Measurements from ENCODE around the gene ZNF358.

Gene ZNF358

DNA sequence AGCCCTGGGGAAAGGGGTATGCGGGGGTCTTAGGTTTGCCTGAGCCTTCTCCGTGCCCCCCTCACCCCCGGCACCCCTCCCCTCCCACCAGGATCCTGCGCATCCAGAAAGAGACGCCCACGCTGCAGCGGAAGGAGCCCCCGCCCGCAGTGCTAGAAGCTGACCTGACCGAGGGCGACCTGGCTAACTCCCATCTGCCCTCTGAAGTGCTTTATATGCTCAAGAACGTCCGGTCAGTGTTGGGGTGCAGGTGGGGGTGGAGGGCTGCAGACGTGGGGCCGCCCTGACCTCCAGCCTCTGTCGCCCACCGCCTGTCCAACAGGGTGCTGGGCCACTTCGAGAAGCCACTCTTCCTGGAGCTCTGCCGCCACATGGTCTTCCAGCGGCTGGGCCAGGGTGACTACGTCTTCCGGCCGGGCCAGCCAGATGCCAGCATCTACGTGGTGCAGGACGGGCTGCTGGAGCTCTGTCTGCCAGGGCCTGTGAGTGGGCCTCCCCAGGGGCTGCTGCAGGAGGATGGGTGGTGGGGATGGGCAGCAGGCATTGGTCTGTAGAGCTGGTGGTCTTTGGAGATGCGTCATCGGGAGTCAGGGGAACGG, 24.0 kb downstream of the ZNF358 start:
- no peak for DNase-seq

DNA sequence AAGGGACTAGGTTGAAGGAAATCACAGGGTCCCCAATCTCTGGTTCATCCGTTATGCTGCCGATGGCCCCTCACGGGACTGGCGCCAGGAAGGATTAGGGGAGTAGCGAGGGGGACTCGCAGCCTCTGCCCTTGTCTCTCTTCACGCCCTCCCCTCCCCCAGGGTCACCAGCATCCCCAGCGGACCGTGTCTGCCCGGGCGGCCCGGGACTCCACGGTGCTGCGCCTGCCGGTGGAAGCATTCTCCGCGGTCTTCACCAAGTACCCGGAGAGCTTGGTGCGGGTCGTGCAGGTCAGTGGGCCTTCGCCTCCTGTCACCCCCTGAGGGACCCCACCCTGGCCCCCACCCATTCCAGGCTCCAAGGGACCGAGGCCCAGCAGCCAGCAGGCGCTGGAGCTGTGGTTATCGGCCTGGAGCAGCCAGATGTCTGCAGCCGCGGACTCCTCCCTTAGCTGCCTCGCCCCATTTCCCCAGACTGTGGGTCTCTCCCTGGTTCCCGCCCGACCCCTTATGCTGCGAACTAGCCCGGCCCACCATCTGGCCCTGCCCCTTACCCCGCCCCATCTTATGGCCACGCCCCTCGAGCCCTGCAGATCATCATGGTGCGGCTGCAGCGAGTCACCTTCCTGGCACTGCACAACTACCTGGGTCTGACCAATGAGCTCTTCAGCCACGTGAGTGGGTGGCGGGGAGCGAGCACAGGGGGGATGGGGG, 25.0 kb downstream of the ZNF358 start:
- DNase-seq, result no peak

DNA sequence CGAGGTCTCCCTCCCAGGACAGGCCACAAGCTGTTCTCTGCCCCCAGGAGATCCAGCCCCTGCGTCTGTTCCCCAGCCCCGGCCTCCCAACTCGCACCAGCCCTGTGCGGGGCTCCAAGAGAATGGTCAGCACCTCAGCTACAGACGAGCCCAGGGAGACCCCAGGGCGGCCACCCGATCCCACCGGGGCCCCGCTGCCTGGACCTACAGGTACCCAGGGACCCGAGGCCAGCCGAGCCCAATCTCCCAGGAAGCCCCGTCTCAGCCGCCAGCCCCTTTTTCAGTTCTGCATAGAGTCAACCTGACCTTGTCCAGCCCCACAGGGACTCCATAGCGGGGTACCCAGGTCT, 25.5 kb downstream of the ZNF358 start:
- DNase-seq, result no peak

DNA sequence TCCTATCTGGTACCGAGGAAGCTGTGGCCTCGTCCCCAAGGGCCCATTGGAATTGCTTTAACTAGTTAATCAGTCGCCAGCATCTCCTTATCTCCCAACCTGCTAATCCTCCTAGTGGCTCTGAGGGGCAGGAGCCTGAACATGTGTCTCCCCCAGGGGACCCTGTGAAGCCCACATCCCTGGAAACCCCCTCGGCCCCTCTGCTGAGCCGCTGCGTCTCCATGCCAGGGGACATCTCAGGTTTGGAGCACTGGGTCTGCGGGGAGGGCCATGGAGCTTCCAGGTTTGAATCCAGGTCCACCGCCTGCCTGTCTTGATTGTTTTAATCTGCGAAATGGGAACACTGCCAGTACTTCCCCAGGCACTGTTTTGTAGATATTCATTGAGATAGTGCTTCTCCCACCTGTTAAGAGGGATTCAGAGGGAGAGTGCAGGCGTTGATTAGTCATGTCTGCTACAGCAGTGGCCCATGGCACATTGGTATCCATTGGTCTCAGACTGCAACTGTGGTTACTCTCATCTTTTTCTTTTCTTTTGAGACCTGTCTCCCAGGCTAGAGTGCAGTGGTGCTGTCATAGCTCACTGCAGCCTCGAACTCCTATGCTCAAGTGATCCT, 26.0 kb downstream of the ZNF358 start:
- no peak for DNase-seq

DNA sequence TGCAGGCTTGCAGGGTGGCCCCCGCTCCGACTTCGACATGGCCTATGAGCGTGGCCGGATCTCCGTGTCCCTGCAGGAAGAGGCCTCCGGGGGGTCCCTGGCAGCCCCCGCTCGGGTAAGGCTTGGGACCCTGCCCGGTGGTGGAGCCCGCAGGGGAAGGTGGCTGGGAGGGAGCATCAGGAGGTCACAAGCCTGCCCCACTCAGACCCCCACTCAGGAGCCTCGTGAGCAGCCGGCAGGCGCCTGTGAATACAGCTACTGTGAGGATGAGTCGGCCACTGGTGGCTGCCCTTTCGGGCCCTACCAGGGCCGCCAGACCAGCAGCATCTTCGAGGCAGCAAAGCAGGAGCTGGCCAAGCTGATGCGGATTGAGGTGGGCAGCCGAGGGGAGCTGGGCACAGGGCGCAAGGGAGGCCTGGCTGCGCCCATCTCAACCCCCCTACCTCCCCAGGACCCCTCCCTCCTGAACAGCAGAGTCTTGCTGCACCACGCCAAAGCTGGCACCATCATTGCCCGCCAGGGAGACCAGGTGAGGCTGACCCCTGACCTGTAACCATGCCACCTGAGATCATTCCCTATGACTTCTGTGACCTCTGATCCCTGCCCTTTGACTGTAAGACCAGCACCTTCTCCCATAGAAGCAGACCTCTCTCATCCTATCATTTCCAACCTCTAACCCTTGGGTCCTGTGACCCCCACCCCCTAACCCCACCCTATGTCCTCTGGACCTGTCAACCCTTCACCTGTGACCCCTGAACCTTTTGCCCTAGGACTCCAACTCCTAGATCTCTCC, 26.8 kb downstream of the ZNF358 start:
- no peak for DNase-seq

DNA sequence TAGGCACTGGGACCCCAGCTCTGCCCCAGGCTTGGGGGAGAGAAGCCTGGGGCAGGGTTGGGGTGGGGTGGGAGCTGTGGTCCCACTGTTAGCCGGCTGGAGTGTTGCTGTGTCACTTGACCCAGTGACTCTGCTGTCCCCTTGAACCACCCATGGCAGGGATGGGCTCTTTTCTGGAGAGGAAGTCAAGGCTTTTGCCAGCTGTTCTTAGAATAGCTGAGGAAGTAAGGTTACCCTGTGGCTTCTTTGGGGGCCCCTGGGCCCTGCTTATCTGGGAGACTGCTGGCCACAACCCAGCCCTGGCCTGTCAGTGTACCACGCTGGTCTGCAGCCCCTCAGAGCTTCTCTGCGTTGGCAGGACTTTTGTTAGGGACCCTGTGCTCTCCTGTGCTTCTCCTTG, 28.7 kb downstream of the ZNF358 start:
- DNase-seq, result no peak

- no peak for DNase-seq
Observed at GRCh38 chr19:7545300-7545699, 29.4 kb downstream of the ZNF358 start.

GRCh38 chr19:7545904-7546303, 30.0 kb downstream of the ZNF358 start:
- no peak for DNase-seq

GRCh38 chr19:7547159-7547558, 31.3 kb downstream of the ZNF358 start:
- DNase-seq, result no peak

DNA sequence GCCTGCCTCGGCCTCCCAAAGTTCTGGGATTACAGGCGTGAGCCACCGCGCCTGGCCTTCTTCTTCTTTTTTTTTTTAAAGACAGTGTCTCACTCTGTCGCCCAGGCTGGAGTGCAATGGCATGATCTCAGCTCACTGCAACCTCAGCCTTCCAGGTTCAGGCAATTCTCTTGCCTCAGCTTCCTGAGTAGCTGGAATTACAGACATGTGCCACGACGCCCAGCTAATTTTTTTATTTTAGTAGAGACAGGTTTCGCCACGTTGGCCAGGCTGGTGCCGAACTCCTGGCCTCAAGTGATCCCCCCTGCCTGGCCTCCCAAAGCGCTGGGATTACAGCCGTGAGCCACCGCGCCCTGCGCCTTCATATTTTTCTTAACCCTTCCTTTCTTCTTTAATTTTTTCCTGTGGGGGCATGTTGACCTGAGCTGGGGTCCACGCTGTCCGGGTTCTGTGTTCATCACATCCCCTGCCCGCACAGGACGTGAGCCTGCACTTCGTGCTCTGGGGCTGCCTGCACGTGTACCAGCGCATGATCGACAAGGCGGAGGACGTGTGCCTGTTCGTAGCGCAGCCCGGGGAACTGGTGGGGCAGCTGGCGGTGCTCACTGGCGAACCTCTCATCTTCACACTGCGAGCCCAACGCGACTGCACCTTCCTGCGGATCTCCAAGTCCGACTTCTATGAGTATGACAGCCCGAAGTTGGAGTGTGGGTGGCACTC, 33.7 kb downstream of the ZNF358 start:
- no peak for DNase-seq

DNA sequence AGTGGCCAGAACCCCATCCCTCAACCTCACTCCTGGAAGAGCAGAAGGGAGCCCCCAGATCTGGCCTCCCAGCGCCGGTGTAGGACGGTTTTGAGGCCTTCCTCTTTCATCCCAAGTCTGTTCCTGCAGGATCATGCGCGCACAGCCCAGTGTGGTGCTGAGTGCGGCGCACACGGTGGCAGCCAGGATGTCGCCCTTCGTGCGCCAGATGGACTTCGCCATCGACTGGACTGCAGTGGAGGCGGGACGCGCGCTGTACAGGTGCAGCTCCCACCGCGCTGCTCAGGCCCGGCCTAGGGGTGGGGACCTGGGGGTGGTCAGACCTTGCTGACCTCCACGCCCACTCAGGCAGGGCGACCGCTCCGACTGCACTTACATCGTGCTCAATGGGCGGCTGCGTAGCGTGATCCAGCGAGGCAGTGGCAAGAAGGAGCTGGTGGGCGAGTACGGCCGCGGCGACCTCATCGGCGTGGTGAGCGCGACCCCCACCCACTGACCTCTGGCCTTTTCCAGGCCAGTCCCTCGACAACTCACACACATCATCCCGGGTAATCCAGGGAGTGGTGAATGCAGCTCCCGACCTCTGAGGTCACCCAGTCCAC, 34.4 kb downstream of the ZNF358 start:
- no peak for DNase-seq

- no peak for DNase-seq
Observed at GRCh38 chr19:7550987-7551761, 35.3 kb downstream of the ZNF358 start.

GRCh38 chr19:7552781-7553180, 36.9 kb downstream of the ZNF358 start:
- DNase-seq, result no peak

DNA sequence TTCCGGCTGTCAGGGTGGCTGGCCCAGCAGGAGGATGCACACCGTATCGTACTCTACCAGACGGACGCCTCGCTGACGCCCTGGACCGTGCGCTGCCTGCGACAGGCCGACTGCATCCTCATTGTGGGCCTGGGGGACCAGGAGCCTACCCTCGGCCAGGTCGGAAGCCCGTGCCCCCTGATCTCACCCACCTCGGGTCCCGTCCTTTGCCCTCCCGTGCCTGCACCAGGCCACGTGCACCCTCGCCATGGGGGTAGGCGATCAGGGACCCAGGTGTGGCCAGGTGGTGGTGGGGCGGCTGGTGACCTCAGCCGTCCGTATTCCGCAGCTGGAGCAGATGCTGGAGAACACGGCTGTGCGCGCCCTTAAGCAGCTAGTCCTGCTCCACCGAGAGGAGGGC, 38.7 kb downstream of the ZNF358 start:
- DNase-seq, result no peak

GRCh38 chr19:7554990-7555864, 39.3 kb downstream of the ZNF358 start:
- no peak for DNase-seq

- DNase-seq, result no peak
Observed at GRCh38 chr19:7556696-7557315, 40.9 kb downstream of the ZNF358 start.

DNA sequence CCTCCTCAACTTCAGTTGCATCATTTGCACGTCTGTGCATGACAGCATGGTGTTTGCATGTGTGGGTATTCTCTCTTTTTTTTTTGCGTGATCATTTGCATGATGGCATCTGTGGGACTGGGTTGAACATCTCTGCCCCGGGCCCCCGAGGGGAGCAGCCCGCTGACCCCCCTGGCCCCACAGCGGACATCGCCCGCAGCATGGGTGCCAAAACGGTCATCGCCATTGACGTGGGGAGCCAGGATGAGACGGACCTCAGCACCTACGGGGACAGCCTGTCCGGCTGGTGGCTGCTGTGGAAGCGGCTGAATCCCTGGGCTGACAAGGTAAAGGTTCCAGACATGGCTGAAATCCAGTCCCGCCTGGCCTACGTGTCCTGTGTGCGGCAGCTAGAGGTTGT, 42.8 kb downstream of the ZNF358 start:
- DNase-seq, result no peak

GRCh38 chr19:7559102-7559501, 43.2 kb downstream of the ZNF358 start:
- DNase-seq, result no peak

GRCh38 chr19:7560255-7560654, 44.4 kb downstream of the ZNF358 start:
- no peak for DNase-seq

- no peak for DNase-seq
Observed at GRCh38 chr19:7561325-7561724, 45.4 kb downstream of the ZNF358 start.
